ENCODE data around the gene TBCCD1.
"Not testable (repeated sequence)": the region's sequence is repeated elsewhere in the genome, so short reads cannot be mapped to it uniquely, and the experiment has no call there.

DNA sequence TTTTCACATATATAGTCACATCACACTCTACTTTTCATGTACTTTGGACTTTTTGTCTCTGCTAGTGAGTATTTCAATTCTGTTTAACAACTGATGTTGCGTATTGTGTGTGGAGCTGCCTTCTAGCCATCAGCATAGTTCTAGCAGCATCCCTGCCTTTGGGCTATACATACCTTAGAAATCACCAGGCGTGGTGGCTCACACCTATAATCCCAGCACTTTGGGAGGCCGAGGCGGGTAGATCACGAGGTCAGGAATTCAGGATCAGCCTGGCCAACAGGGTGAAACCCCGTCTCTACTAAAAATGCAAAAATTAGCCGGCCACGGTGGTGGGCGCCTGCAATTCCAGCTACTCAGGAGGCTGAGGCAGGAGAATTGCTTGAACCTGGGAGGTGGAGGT is 19.1 kb upstream of the TBCCD1 start:
- TF ChIP-seq CTCF (conservative IDR thresholded peaks at IDR 0.05); ZFX (IDR thresholded peaks at IDR 0.05): not testable (repeated sequence)

Data from C4-2B (cell line).